ENCODE results near the gene ONECUT1.

The ONECUT1 gene

DNA sequence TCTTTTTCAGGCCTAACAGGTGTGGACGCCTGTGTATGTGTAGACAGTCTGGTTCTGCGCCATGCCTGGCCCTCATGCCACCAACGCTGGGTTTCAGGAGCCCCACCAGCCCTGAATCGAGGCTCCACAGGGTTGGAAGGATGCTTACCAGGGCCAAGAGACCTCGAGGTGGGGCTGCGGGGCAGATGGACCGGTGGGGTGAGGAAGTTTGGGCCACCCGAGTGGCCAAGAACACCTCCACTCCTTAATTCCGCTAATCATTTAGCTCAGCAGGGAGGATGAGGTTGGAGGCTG lies 6.0 kb upstream of the ONECUT1 start:
- TF ChIP-seq, protein P1, sequence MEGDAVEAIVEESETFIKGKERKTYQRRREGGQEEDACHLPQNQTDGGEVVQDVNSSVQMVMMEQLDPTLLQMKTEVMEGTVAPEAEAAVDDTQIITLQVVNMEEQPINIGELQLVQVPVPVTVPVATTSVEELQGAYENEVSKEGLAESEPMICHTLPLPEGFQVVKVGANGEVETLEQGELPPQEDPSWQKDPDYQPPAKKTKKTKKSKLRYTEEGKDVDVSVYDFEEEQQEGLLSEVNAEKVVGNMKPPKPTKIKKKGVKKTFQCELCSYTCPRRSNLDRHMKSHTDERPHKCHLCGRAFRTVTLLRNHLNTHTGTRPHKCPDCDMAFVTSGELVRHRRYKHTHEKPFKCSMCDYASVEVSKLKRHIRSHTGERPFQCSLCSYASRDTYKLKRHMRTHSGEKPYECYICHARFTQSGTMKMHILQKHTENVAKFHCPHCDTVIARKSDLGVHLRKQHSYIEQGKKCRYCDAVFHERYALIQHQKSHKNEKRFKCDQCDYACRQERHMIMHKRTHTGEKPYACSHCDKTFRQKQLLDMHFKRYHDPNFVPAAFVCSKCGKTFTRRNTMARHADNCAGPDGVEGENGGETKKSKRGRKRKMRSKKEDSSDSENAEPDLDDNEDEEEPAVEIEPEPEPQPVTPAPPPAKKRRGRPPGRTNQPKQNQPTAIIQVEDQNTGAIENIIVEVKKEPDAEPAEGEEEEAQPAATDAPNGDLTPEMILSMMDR (IDR thresholded peaks at IDR 0.05; ENCODE audit: borderline replicate concordance, insufficient read depth, low read depth, low read length), result no peak
- no peak overlapping the region for H3K4me3 ChIP-seq (ENCODE audit: low read depth, low read length)

DNA sequence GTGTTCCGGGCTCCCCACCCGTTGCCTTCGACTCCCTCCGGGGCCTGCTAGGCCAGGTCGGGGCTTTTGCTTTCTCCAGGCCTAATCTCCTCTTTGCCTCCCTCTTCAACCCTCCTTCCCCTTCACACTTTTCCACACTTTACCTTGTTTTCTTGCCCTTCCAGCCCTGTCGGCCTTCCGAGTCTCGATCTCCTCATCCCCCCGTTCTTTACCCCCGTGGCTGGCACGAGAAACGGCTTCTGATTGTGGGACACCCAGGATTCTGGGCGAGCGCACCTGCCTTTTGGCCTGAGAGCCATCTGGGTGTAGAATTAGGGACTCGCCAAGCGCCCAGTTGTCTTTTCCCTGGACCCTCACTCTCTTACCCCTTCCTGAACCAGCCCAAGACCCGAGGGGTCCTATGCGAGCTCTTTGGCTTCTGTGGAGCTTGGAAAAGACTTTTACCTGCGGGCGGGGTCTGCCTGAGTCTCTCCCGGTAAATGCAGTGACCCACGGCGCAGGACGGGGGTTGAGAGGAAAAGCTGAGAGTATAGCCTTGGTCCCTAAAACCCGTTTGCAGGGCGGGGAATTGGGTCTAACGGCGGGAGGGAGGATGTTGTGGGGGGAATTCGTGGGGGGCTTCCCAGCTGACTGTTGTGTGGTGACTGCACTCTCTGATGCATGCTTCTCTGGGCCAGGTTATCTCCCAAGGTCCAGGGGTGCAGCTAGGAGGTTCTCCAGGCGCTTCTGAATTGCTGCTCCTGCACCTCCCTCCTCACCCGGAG lies 5.5 kb upstream of the ONECUT1 start:
- TF ChIP-seq, protein P1 (IDR thresholded peaks at IDR 0.05; ENCODE audit: borderline replicate concordance, insufficient read depth, low read depth, low read length), result no peak
- H3K4me3 ChIP-seq (ENCODE audit: low read depth, low read length), result no peak overlapping the region

DNA sequence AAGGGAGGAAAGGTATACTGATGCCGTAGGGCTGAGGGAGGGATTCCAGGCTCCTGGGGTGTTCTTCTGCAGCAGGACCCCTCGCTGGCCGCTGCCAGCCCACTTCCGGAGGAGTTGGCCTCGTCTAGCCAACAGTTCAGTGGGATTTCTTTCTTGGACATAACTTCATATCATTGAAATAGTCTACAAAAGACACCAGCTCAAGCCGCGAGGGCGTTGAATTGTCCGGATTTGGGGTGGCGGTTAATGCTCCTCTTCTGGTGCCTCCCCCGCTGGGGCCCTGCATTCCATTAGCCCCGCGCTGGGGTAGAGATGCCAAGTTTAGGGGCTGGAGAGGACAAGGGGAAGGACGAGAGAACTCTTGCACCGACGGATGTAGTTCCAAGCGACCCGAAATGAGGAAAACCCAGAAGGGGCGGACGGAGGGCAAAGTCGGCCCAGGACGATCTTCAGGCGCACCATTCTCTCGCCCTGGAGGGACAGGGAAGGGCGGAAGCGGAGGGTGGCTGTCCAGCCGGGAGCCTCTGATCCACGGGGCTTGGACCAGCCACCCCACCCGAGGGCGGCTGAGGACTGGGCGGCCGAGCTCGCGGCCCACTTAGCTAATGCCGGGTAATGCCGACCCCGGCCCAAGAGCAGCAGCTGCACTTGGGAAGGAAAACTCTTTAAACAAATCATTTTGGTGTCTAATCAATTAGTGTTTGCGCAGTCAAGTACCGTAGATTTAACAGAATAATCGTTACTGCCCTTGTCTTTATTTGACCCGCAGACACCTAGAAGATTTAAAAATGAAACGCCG lies 4.7 kb upstream of the ONECUT1 start:
- H3K4me3 ChIP-seq (ENCODE audit: low read depth, low read length), result no peak overlapping the region
- TF ChIP-seq, protein P1 (IDR thresholded peaks at IDR 0.05; ENCODE audit: borderline replicate concordance, insufficient read depth, low read depth, low read length), result no peak

DNA sequence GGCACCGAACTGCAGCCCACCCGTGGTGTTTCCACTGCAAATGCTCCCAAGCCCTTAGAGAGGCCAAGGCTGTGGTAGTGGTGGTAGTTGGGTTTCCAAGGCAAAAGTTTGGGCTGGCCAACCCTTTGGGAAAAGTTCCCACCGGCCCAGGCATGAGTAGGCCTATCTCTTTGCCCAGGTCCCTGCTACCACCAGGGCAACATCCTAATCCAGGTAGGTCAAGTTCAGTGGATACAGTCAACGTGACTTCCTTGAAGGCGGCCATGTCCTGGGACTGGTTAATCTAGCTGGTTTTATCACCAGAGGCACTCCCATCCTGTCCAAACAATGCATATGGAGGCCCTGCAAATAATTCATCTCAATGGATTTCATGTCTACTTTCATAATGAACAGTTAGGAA lies 1.6 kb upstream of the ONECUT1 start:
- H3K4me3 ChIP-seq (ENCODE audit: low read depth, low read length), result no peak overlapping the region
- TF ChIP-seq, protein P1 (IDR thresholded peaks at IDR 0.05; ENCODE audit: borderline replicate concordance, insufficient read depth, low read depth, low read length), result no peak

DNA sequence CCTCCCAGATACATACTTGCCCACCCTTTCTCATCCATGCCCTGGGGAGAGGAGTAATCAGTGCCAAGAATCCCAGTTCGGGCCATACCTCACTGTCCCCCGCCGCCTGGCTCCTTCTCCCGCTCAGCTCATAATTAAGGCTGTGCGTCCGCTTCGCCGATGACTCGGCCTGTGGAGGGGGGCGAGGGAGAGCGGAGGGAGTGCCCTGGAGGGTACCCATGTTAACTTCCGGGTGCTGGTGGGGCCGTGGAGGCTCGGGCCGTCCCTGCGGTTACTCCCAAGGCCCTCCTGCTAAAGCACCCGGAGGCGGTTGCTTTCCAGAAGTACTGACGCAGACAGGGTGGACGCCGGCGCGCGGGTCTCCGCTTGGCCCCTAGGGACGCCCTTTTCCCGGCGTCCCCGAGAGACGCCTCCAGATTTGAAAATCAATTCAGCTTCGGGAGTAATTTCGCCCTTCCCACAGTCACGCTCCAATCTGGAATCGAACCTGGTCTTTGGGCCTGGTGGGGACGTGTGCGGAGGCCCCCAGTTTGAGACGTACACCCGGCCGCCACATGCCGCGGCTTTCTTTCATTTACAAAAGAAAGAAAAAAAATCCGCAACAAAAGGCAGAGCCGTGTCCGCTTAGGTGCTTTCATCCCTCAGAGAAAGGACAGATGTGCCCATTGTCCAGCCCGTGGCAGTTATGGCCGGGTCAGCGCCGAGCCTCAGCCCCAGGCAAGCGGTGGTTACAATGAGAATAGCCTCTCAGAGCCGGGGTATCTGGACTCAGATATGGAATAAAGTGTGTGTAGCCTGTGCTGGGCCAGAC lies 1.0 kb upstream of the ONECUT1 start:
- no peak overlapping the region for H3K4me3 ChIP-seq (ENCODE audit: low read depth, low read length)
- TF ChIP-seq, protein P1 (IDR thresholded peaks at IDR 0.05; ENCODE audit: borderline replicate concordance, insufficient read depth, low read depth, low read length), result 0 out of 2 replicates have a peak, but pooled peaks have one; percentile 23

DNA sequence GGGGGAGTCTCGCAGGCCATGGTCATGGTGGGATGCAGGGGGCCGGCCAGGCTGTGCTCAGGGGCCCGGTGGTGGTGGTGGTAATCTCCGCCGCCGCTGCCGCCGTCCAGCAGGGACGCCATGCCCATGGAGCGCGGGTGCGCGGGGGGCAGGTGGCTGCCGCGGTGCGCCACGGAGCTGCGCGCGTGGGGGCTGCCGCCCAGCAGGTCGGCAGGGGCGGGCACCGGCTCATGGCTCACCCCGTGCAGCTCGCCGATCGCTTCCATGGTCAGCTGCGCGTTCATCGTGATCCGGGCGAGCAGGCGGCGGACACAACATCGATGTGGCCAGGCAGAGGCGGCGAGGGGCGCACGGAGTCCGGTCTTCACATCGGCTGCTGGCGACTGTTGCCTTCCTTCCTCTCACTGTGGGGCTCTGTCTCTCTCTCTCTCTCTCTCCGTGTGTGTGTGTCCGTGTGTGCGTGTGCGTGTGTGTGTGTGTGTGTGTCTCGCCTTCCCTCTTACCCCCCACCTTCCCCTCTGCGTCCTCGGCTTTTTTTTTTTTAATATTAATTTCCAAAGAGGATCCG lies 451 bp downstream of the ONECUT1 start:
- TF ChIP-seq, protein P1 (IDR thresholded peaks at IDR 0.05; ENCODE audit: borderline replicate concordance, insufficient read depth, low read depth, low read length), result no peak
- H3K4me3 ChIP-seq (ENCODE audit: low read depth, low read length), result peak overlapping the region; percentile 35

Measured in GM12875 (cell line).